Mucosa of descending colon (tissue), 3 donors: ENCODE results near the gene GPX6. TPM values are rescaled to one million over a fixed set of nuclear protein-coding genes. Genes with fewer than 3 reads are reported as not detected.

Experiments
- ATAC-seq: fragments of 200-7000 bp; cut with Tn5 transposase; one replicate; pipeline ENCODE4 v1.9.1; 2020; ENCODE audit warnings: mild to moderate bottlenecking, moderate library complexity
- DNase-seq, 3 donors: peaks; one replicate each; pipeline ENCODE4 v3.0.0-alpha.2; 2020
- H3K36me3 ChIP-seq: fragments of 200-600 bp; one replicate; pipeline ENCODE4 v1.8.0; 2021; ENCODE audit warnings: low read depth, mild to moderate bottlenecking
- H3K4me1 ChIP-seq: fragments of 200-600 bp; one replicate; pipeline ENCODE4 v1.8.0; 2021; ENCODE audit warnings: low read depth, mild to moderate bottlenecking
- H3K4me3 ChIP-seq: fragments of 200-600 bp; one replicate; pipeline ENCODE4 v1.8.0; 2021; ENCODE audit warnings: mild to moderate bottlenecking
- H3K9me3 ChIP-seq: fragments of 200-600 bp; one replicate; pipeline ENCODE4 v1.8.0; 2021; ENCODE audit warnings: mild to moderate bottlenecking
- intact Hi-C, 2 donors: fragments of 100-400 bp; cut with DNase I in 1 of 2; cut with micrococcal nuclease in 1 of 2; formaldehyde crosslinking; loops; one replicate each; pipeline versions ENCODE4 v1.11.0 to v1.11.1; 2022; cut with DNase I, micrococcal nuclease
- total RNA-seq, 3 donors: library from RNA; stranded (reverse); fragmentation: NEBNext Ultra II Directional in 2 of 3; extraction: Animal tissue kit (Norgen Biotek cat#: 25700) in 2 of 3; gene quantifications; one replicate each; pipeline versions ENCODE4 v1.2.1 to v1.2.4, GENCODE V29; 2021 to 2023
- TF ChIP-seq, protein P1 (sequence below): fragments of 200-600 bp; IDR thresholded peaks from one replicate; pipeline ENCODE4 v1.8.0; 2022; ENCODE audit warnings: antibody characterized with exemption, mild to moderate bottlenecking
- donor health status: DM: no; HTN: no; CAD: no; lungs with moderate emphysema.
- donor health status: DM: no; HTN: no; CAD: no.
- donor health status: DM: no; HTN: yes; CAD: no.

Gene GPX6
- total RNA-seq, 3 donors from 2014 or later: not detected

DNA sequence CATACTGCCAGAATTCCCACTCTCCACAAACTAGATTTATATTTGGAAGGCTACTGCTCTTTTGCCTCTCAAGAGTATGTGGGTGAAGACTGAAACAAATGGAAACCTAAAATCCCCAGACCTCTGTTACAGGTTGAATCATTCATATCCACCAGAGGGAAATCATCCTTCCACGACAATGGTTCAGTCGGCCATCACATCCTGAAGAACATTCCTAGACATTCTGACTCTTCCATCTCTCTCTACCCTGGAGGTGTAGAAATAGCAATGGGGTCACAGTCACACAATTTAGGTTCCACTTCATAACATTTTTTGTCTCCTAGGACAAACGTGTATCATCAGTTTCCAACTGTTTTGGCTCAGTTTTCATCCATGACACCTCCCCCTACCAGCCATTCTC, 18.7 kb upstream of the GPX6 start:
- Histone ChIP-seq H3K4me3 (no peak overlapping the region), H3K36me3 (no peaks in the 10 kb centered on the region), H3K9me3 (no peaks in the 10 kb centered on the region), H3K4me1 (no peaks in the 10 kb centered on the region)
- DNase-seq: no peak
- ATAC-seq: no peak
- intact Hi-C loops: no loop called here
- TF ChIP-seq, protein P1, sequence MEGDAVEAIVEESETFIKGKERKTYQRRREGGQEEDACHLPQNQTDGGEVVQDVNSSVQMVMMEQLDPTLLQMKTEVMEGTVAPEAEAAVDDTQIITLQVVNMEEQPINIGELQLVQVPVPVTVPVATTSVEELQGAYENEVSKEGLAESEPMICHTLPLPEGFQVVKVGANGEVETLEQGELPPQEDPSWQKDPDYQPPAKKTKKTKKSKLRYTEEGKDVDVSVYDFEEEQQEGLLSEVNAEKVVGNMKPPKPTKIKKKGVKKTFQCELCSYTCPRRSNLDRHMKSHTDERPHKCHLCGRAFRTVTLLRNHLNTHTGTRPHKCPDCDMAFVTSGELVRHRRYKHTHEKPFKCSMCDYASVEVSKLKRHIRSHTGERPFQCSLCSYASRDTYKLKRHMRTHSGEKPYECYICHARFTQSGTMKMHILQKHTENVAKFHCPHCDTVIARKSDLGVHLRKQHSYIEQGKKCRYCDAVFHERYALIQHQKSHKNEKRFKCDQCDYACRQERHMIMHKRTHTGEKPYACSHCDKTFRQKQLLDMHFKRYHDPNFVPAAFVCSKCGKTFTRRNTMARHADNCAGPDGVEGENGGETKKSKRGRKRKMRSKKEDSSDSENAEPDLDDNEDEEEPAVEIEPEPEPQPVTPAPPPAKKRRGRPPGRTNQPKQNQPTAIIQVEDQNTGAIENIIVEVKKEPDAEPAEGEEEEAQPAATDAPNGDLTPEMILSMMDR: no peak

DNA sequence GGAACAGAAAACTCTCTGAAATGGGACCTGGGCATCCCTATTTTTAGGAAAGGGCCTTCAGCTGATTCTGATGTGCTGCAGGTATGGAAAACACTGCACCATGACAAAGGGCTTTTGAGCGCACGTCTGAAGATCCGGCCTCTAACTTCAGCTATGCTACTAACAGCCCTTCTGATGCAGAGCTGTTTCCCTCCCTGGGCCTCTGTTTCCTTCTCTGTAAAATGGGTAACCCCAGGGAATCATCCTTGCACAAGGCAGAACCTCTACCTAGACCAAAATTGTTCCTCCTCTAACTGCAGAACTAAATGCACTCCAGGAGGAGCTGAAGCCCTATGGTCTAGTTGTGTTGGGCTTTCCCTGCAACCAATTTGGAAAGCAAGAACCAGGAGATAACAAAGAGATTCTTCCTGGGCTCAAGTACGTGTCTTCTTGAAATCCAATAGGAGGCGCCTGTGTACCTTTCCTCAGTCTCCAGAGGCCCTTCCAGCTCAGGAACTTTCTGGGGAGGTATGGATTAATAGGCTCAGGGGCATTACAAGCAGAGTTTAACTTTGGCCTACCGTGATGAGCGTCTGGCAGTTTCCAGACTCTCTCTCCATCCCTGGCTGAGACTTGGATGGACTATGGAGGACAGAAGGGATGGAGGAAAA, 16.0 kb upstream of the GPX6 start:
- no peaks in the 10 kb centered on the region for H3K4me1 ChIP-seq
- H3K4me3 ChIP-seq: no peak overlapping the region
- DNase-seq (no peak), ATAC-seq (no peak)
- TF ChIP-seq, protein P1: no peak
- H3K36me3 ChIP-seq: no peaks in the 10 kb centered on the region
- no peaks in the 10 kb centered on the region for H3K9me3 ChIP-seq
- intact Hi-C loops: no loop called here

DNA sequence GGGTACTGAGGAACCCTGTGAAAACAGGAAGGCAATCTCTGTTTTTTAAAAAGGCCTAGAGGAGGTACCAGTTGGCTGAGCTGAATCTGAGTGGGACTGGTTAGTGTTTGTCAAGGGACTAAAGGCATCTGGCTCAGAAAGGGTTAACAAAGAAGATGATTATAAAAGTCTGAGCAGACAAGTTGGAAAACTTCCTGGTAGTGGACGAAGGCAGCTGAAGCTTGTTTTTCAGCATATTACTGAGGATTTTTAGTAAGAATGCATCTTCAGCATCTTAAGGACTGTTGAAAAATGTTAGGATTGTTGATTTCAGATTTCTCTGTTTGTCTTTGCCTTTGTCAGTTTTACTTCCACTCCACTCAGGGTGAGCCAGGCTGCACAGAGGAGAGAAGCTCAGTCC, 15.2 kb upstream of the GPX6 start:
- Histone ChIP-seq H3K36me3 (no peaks in the 10 kb centered on the region), H3K4me1 (no peaks in the 10 kb centered on the region), H3K9me3 (no peaks in the 10 kb centered on the region), H3K4me3 (no peak overlapping the region)
- intact Hi-C loops: no loop called here
- ATAC-seq (no peak), DNase-seq (no peak)
- TF ChIP-seq, protein P1: no peak

DNA sequence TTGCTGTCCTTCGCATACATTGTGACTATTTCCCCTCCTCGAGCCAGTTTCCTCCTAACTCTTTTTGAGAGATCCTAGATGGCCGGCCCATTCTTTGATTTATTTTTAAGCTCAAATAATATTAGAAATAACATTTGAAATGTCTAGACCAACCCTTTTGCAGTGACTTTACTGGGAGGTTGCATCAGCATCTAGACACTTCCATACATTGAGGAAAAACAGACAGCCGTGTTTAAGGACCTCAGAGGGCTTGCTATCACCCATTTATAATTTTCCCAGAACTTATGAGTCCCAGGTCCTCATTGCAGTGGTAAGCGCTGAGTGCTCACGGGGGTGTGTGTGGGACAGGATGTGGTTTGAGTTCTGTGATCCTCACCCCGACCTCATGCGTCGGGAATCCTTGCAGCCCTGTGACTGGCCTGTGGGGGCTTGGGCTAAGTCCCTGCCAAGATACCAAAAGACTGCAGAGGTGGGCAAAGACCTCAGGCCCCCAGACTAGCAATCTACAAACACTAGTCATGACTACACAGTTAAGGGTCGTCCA, 10.0 kb upstream of the GPX6 start, which contains the start of gene GPX5:
TSS of gene GPX5 (plus strand) at position 386 of the 544 bp plus-strand sequence. CDS start at position 519, 133 bp downstream.
- no peaks in the 10 kb centered on the region for H3K9me3 ChIP-seq
- intact Hi-C loops: no loop called here
- H3K36me3 ChIP-seq: no peaks in the 10 kb centered on the region
- H3K4me1 ChIP-seq: no peaks in the 10 kb centered on the region
- TF ChIP-seq, protein P1: no peak
- no peak for ATAC-seq
- H3K4me3 ChIP-seq: no peak within 1 kb of the TSS
- no peak for DNase-seq

DNA sequence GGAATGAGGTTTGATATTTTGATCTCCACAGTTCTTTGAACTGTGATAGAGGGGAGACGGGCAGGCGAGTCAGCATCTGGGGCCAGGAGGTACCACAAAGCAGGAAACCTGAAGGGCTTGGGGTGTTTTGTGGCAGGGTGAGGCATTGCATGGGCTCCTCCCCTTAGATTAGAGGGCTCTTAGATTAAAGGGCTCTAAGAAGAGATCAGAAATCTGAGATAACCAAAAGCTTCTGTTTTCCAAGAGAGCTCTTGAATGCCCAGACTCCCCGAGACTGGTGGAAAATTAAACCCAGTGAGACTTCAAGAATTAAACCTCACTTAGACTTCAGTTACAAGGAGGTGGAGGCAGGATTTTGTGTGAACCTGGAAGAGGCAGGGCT, 7.6 kb upstream of the GPX6 start:
- no peak for DNase-seq
- Histone ChIP-seq H3K4me1 (no peaks in the 10 kb centered on the region), H3K36me3 (no peaks in the 10 kb centered on the region), H3K4me3 (no peak overlapping the region), H3K9me3 (no peaks in the 10 kb centered on the region)
- TF ChIP-seq, protein P1: no peak
- ATAC-seq: no peak
- intact Hi-C loops: no loop called here
